SKM-1 (cell line): ENCODE results near the gene SNX19.
A peak's percentile ranks its signal among the peaks of the same experiment; 100 is the strongest.
"Not testable (repeated sequence)": the region's sequence is repeated elsewhere in the genome, so short reads cannot be mapped to it uniquely, and the experiment has no call there.

Source experiments
- DNase-seq: peaks from one replicate; lab custom pipeline; 2025; ENCODE audit not compliant: unreplicated experiment; lab: John Stamatoyannopoulos, UW

Gene SNX19, protein sequence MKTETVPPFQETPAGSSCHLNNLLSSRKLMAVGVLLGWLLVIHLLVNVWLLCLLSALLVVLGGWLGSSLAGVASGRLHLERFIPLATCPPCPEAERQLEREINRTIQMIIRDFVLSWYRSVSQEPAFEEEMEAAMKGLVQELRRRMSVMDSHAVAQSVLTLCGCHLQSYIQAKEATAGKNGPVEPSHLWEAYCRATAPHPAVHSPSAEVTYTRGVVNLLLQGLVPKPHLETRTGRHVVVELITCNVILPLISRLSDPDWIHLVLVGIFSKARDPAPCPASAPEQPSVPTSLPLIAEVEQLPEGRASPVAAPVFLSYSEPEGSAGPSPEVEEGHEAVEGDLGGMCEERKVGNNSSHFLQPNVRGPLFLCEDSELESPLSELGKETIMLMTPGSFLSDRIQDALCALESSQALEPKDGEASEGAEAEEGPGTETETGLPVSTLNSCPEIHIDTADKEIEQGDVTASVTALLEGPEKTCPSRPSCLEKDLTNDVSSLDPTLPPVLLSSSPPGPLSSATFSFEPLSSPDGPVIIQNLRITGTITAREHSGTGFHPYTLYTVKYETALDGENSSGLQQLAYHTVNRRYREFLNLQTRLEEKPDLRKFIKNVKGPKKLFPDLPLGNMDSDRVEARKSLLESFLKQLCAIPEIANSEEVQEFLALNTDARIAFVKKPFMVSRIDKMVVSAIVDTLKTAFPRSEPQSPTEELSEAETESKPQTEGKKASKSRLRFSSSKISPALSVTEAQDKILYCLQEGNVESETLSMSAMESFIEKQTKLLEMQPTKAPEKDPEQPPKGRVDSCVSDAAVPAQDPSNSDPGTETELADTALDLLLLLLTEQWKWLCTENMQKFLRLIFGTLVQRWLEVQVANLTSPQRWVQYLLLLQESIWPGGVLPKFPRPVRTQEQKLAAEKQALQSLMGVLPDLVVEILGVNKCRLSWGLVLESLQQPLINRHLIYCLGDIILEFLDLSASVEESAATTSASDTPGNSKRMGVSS

GRCh38 chr11:130916238-130916855, at the start of gene SNX19:
SNX19 (minus strand) TSS chr11:130916479; CDS start chr11:130915939, 540 bp downstream.
- peak; percentile 61 for DNase-seq

- DNase-seq = no peak
Measured at GRCh38 chr11:130964058-130964792, 47.9 kb upstream of the SNX19 start.

GRCh38 chr11:130947889-130948288, 31.6 kb upstream of the SNX19 start:
- DNase-seq = no peak

DNA sequence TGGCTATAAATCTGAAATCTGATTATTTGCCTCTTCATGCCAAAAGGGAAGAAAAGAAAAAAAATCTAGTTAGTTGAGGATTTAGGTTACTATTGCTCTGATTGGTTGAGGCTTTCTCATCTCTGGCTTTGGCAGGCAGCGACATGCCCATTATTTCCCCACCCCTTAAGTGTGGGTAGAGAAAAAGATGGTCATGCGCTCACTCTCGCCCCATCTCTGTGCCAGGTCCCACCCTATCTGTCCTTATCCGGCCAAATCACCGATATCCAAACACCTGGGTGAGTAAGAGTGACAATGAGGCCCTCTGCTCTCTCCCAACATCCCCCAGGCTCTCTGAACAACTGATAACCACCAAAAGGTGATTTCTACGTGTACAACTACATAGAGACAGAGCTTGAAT, 31.2 kb upstream of the SNX19 start:
- DNase-seq = no peak

- no peak for DNase-seq
Measured at GRCh38 chr11:130947058-130947457, 30.8 kb upstream of the SNX19 start.

- no peak for DNase-seq
Measured at GRCh38 chr11:130945896-130946295, 29.6 kb upstream of the SNX19 start.

DNA sequence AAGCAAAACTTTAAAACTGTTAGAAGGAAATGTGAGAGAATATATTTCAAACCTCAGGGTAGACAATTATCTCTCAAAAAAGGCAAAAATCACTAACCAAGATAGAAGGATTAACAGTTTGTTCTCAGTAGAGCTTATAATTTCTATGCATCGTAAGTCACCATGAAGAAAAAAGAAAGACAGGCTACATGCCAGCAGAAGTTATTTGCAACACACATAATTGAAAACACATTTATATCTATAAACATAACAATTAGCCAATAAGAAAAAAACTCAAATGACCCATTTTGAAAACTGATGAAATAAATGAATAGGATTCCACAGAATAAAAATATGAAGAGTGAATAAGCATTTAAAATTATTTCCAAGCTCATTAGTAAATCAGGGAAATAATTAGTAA, 24.4 kb upstream of the SNX19 start:
- DNase-seq = no peak

GRCh38 chr11:130937051-130937450, 20.8 kb upstream of the SNX19 start:
- DNase-seq = no peak

DNA sequence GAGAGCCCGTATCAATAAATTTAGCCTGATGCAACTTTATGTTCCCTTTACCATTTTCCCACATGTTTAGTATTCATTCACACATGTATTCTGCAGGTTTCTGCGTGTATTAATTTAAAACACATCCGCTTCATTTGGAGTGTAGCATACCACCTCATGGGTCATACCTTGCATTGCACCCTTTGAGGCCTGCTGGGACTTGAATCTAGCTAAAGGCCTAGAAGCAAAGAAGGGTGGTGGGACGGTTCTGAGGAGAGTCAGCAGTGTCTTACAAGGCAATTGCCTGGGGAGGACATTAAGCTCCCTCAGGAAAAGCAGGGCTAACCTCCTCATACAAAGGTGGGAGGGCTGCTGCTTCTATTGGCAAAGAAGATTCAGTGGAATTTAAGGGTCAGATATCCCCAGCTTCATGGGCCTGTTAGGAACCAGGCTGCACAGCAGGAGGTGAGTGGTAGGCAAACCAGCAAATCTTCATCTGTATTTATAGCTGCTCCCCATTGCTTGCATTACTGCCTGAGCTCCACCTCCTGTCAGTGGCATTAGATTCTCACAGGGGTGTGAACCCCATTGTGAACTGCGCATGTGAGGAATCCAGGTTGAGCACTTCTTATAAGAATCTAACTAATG, 15.9 kb upstream of the SNX19 start:
- DNase-seq = no peak

DNA sequence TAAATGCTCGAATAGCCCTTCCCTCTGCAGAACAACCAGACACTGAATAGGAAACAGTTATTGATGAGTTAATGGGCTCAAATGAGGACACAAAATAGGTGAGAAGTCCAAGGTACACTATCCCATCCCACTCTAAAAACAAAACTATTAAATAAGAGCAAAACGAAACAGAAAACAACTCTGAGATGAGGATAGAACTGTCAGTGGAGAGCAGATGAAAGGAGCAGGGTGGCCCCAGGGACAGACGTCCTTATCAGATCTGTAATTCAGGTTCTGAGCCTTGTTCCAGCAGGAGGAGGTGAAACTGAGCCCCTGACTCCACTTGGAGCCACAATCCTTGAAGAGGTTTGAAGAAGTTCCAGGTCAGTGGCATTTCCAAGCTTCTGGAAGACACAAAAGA, 8.5 kb upstream of the SNX19 start:
- no peak for DNase-seq

- not testable (repeated sequence) for DNase-seq
Measured at GRCh38 chr11:130920612-130921011, 4.3 kb upstream of the SNX19 start.

DNA sequence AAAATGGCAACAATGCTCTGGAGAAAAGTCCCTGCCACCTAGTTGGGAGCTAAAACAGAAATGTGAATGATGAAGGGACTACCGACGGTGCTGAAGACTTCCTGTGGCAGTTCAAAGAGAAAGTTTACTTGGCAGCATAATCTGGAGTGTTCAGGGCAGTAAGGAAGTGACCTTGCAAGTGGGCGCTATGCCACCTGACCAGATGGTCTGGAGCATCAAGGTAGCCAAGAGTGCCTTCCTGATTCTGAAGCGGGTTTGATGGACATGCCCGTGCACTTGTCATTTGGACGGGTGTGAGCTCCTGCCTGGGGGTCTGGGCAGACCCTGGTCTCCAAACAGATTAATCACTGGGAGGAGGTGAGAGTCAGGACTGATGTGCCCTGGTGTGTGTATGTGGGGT, 1.8 kb upstream of the SNX19 start:
- DNase-seq = no peak

DNA sequence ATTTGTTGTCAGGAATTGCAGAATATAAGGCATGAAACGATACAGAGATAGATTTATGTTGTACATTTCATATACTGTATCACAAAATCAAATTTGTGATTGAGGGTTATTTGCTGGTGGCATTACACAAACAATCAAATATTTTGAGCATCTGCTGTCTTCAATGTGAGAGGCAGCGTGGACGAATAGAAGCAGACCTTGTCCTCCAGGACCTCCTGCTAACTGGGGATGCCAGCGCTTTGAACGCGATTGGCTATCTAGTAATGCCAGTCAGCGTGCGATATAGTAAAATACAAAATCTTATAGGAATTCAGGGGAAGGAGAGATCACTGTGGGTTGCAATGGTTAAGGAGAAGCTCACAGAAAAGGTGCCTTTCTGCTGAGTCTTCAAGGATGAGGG, 631 bp upstream of the SNX19 start:
- no peak for DNase-seq

GRCh38 chr11:130915603-130916237, 559 bp downstream of the SNX19 start:
- no peak for DNase-seq

DNA sequence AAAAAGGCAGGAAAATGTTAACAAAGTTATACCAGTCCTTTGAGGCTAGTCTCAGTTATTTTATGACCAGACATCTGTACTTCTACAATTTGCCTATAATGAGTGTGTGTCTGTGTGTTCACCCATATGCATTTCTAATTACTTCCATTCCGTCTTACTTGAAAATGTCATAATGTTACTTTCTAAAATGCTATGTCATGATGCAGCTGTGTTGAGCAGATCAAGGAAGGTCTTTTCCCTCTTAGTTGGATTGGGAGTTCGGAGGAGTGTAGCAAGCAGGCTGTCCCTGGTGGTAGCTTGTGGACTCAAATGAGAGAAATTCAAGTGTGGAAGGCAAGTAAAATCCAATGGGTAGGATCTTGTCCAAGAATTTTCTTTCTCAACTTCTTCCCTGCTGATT, 3.0 kb downstream of the SNX19 start:
- DNase-seq = no peak

- no peak for DNase-seq
Measured at GRCh38 chr11:130912552-130912951, 3.7 kb downstream of the SNX19 start.

- no peak for DNase-seq
Measured at GRCh38 chr11:130911306-130911705, 5.0 kb downstream of the SNX19 start.

DNA sequence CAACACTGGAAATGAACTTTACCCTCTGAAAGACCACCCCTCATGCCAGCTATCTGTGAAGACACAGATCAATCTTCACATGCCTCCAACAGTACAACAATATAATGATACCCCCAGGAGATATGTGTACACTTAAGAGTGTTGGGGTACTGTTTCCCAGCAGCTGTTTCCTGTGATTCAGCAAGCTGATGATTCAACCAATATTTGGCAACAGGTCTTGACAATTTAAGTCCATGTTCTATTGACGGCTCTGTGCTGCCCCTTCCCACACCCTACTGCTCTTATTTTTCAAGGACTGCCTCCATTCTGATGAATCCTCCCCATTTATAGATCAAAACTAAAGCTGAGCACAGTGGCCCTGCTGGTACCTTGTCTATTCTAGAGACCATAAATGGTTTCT, 6.6 kb downstream of the SNX19 start:
- no peak for DNase-seq

GRCh38 chr11:130908770-130909625, 7.3 kb downstream of the SNX19 start:
- DNase-seq = no peak
